ENCODE results near the gene CCDC7.
"Not testable (repeated sequence)": the region's sequence is repeated elsewhere in the genome, so short reads cannot be mapped to it uniquely, and the experiment has no call there.

The CCDC7 gene

GRCh38 chr10:32540691-32541470 is 94.9 kb downstream of the CCDC7 start:
- no peak for DNase-seq (ENCODE audit: insufficient read length, low spot score)
- TF ChIP-seq TAF1 (IDR thresholded peaks at IDR 0.05; ENCODE audit: low read depth, low read length) (no peak), SPI1 (IDR thresholded peaks at IDR 0.05; ENCODE audit: low read depth, low read length) (no peak), POU2F2 (IDR thresholded peaks at IDR 0.05; ENCODE audit: low read depth, low read length) (no peak), POLR2AphosphoS5 (IDR thresholded peaks at IDR 0.05; ENCODE audit: low read depth, low read length) (no peak), PAX5 (IDR thresholded peaks at IDR 0.05; ENCODE audit: insufficient read depth, low read length, severe bottlenecking) (no peak), POLR2A (IDR thresholded peaks at IDR 0.05; ENCODE audit: low read depth, low read length) (no peak)
- FAIRE-seq: no peak

DNA sequence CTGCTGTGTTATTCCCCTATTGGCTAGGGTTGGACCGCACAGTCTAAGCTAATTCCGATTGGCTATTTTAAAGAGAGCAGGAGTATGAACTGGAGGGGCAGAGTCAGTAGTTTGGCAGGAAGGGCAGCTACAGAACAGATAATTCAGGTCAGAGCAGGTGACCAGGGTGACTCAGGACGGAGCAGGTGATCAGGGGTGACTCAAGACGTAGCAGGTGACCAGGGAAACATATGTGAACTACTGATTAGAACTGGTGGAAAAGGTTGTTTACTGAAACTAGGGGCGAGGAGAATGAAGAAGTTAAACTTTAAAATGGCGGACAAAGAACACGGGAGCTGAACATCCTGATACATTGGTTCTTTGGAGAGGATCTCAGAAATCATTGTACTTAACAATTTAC is 102.3 kb downstream of the CCDC7 start:
- DNase-seq (ENCODE audit: insufficient read length, low spot score) (no peak), FAIRE-seq (no peak)
- no peak for TF ChIP-seq TAF1 (IDR thresholded peaks at IDR 0.05; ENCODE audit: low read depth, low read length)
- TF ChIP-seq POU2F2 (IDR thresholded peaks at IDR 0.05; ENCODE audit: low read depth, low read length): no peak
- TF ChIP-seq PAX5 (IDR thresholded peaks at IDR 0.05; ENCODE audit: insufficient read depth, low read length, severe bottlenecking): no peak
- no peak for TF ChIP-seq POLR2AphosphoS5 (IDR thresholded peaks at IDR 0.05; ENCODE audit: low read depth, low read length)
- TF ChIP-seq POLR2A (IDR thresholded peaks at IDR 0.05; ENCODE audit: low read depth, low read length): no peak

GRCh38 chr10:32556783-32557395 is 110.9 kb downstream of the CCDC7 start:
- FAIRE-seq (no peak), DNase-seq (ENCODE audit: insufficient read length, low spot score) (no peak)
- TF ChIP-seq POLR2AphosphoS5 (IDR thresholded peaks at IDR 0.05; ENCODE audit: low read depth, low read length) (no peak), PAX5 (IDR thresholded peaks at IDR 0.05; ENCODE audit: insufficient read depth, low read length, severe bottlenecking) (no peak), POLR2A (IDR thresholded peaks at IDR 0.05; ENCODE audit: low read depth, low read length) (no peak), TAF1 (IDR thresholded peaks at IDR 0.05; ENCODE audit: low read depth, low read length) (no peak), POU2F2 (IDR thresholded peaks at IDR 0.05; ENCODE audit: low read depth, low read length) (no peak), SPI1 (IDR thresholded peaks at IDR 0.05; ENCODE audit: low read depth, low read length) (no peak)

GRCh38 chr10:32562695-32563094 is 116.8 kb downstream of the CCDC7 start:
- FAIRE-seq; DNase-seq (ENCODE audit: insufficient read length, low spot score): not testable (repeated sequence)

DNA sequence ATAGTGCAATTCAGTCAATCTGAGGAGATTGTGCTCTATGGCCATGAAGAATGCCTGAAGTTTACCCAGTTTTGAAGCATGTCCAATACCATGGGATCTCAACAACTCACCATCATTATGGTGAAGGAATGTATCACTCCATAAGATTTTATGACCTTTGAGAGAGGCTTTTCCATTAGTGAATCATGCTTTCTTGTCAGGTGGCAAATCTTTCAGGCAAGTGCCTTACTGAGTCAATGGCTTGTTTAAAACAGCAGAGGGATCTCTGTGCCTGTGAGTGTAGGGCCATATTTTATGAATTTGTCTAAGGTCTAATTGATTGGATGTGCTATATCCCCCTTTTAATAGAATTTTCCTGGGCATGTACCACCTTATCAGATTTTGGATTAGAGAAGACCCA is 131.5 kb downstream of the CCDC7 start:
- FAIRE-seq (no peak), DNase-seq (ENCODE audit: insufficient read length, low spot score) (no peak)
- no peak for TF ChIP-seq PAX5 (IDR thresholded peaks at IDR 0.05; ENCODE audit: insufficient read depth, low read length, severe bottlenecking)
- TF ChIP-seq POU2F2 (IDR thresholded peaks at IDR 0.05; ENCODE audit: low read depth, low read length): no peak
- TF ChIP-seq TAF1 (IDR thresholded peaks at IDR 0.05; ENCODE audit: low read depth, low read length): no peak
- TF ChIP-seq POLR2A (IDR thresholded peaks at IDR 0.05; ENCODE audit: low read depth, low read length): no peak

DNA sequence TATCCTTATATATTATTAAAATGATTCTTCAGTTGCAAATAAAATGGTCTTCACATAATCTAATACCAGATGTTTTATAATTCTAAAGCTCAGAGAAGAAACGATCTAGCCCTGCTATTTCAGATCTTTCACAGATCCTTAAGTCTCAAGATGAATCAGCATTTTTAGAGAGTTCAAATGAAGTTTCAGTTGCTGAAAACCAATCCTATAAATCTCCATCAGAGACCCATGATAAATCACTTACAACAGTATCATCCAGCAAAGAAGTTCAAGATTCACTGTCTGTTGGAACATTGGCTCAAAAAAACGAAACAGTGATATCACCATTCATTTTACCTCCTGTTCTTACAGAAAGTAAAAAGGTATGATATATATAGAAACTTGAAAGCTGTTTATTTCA is 137.0 kb downstream of the CCDC7 start:
- DNase-seq (ENCODE audit: insufficient read length, low spot score): no peak
- FAIRE-seq: no peak
- TF ChIP-seq SPI1 (IDR thresholded peaks at IDR 0.05; ENCODE audit: low read depth, low read length) (no peak), TAF1 (IDR thresholded peaks at IDR 0.05; ENCODE audit: low read depth, low read length) (no peak), POLR2A (IDR thresholded peaks at IDR 0.05; ENCODE audit: low read depth, low read length) (no peak)

GRCh38 chr10:32598022-32598421 is 152.1 kb downstream of the CCDC7 start:
- FAIRE-seq; DNase-seq (ENCODE audit: insufficient read length, low spot score): not testable (repeated sequence)

DNA sequence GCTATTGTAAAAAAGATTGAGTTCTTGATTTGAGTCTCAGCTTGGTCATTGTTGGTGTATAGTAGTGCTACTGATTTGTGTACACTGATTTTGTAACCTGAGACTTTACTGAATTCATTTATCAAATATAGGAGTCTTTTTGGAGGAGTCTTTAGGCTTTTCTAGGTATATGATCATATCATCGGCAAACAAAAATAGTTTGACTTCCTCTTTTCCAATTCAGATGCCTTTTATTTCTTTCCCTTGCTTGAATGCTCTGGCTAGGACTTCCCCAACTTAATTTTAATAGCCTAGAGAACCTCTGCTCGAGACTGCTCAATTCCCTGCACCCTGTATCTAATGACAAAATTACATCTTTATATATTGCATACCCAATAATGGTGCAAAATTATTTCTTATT is 154.4 kb downstream of the CCDC7 start:
- DNase-seq (ENCODE audit: insufficient read length, low spot score): no peak
- no peak for FAIRE-seq
- TF ChIP-seq TAF1 (IDR thresholded peaks at IDR 0.05; ENCODE audit: low read depth, low read length): no peak
- 0 out of 2 replicates have a peak, but pooled peaks have one; percentile 1 for TF ChIP-seq SPI1 (IDR thresholded peaks at IDR 0.05; ENCODE audit: low read depth, low read length)

GRCh38 chr10:32601562-32601961 is 155.6 kb downstream of the CCDC7 start:
- not testable (repeated sequence) for FAIRE-seq

GRCh38 chr10:32605787-32606186 is 159.8 kb downstream of the CCDC7 start:
- no peak for DNase-seq (ENCODE audit: insufficient read length, low spot score)
- TF ChIP-seq POLR2A (IDR thresholded peaks at IDR 0.05; ENCODE audit: low read depth, low read length) (no peak), SPI1 (IDR thresholded peaks at IDR 0.05; ENCODE audit: low read depth, low read length) (no peak), PAX5 (IDR thresholded peaks at IDR 0.05; ENCODE audit: insufficient read depth, low read length, severe bottlenecking) (no peak), POLR2AphosphoS5 (IDR thresholded peaks at IDR 0.05; ENCODE audit: low read depth, low read length) (no peak), POU2F2 (IDR thresholded peaks at IDR 0.05; ENCODE audit: low read depth, low read length) (no peak), TAF1 (IDR thresholded peaks at IDR 0.05; ENCODE audit: low read depth, low read length) (no peak)
- no peak for FAIRE-seq

More at GRCh38 chr10:32601562-32601961, 155.6 kb downstream of the CCDC7 start:
- DNase-seq (ENCODE audit: insufficient read length, low spot score): not testable (repeated sequence)

GRCh38 chr10:32610543-32610942 is 164.6 kb downstream of the CCDC7 start:
- FAIRE-seq; DNase-seq (ENCODE audit: insufficient read length, low spot score): not testable (repeated sequence)

All from GM12891 (cell line).